Testis (tissue), 5 donors: ENCODE results near the gene TRIM37. TPM values are rescaled to one million over a fixed set of nuclear protein-coding genes. Genes with fewer than 3 reads are reported as not detected.

Experiments
- DNase-seq: peaks from one replicate; pipeline ENCODE4 v3.0.0-alpha.2; 2019
- H3K27ac ChIP-seq, 2 donors: fragments of 200-600 bp; sonication (generic); one replicate each; pipeline ENCODE4 v1.5.1; 2019
- H3K27me3 ChIP-seq: fragments of 200-600 bp; sonication (generic); one replicate; pipeline ENCODE4 v1.5.1; 2019
- H3K36me3 ChIP-seq: fragments of 200-600 bp; sonication (generic); one replicate; pipeline ENCODE4 v1.5.1; 2017; ENCODE audit warnings: low read depth; ENCODE audit errors: missing control alignments
- H3K4me1 ChIP-seq: fragments of 200-600 bp; sonication (generic); one replicate; pipeline ENCODE4 v1.5.1; 2019
- H3K4me3 ChIP-seq, 2 donors: fragments of 200-600 bp; sonication (generic); one replicate each; pipeline ENCODE4 v1.5.1; 2017 to 2019
- H3K9me3 ChIP-seq: fragments of 200-600 bp; sonication (generic); one replicate; pipeline ENCODE4 v1.5.1; 2017
- CTCF ChIP-seq, 3 experiments: fragments of 450-650 bp in 2 of 3; fragments of 200-600 bp in 1 of 3; sonication (generic) in 1 of 3; IDR thresholded peaks; one replicate each; pipeline ENCODE4 v1.5.1; 2016 to 2019; ENCODE audit warnings: antibody characterized with exemption in 3 of 3, mild to moderate bottlenecking in 2 of 3, moderate library complexity in 1 of 3
- POLR2A ChIP-seq: fragments of 450-650 bp; IDR thresholded peaks from one replicate; pipeline ENCODE4 v1.6.1; 2017; ENCODE audit warnings: antibody characterized with exemption, mild to moderate bottlenecking, moderate library complexity
- WGBS, 2 donors: methylation state at CpG; one replicate each; pipeline ENCODE4 v1.1.5; 2018; 5-methylcytosine and 5-hydroxymethylcytosine counted together
- intact Hi-C: fragments of 100-400 bp; cut with DNase I; formaldehyde crosslinking; loops from one replicate; pipeline ENCODE4 v1.15.1; 2023; ENCODE audit warnings: low total_unique reads
- long read RNA-seq, 2 donors: transcript quantifications; one replicate each; lab custom pipeline, GENCODE V29; 2026
- polyA plus RNA-seq: library from polyadenylated mRNA; stranded (reverse); fragments of 350-450 nt; fragmentation: Illumina TruSeq; extraction: RNeasy Lipid Tissue Mini Kit (QIAGEN cat#74804); gene quantifications from one replicate; pipeline ENCODE4 v1.2.3, GENCODE V29; 2014; ENCODE audit warnings: low read depth, low replicate concordance; ENCODE audit not compliant: insufficient read depth
- total RNA-seq, 2 donors: library from RNA; depleted of rRNA; stranded (reverse); fragments of >200 nt; gene quantifications; one replicate each; pipeline ENCODE4 v1.2.3, GENCODE V29; 2016

The TRIM37 gene
- 100 to 1,000 TPM in 1 of 2 donors, 10 to 100 TPM in 1; 98.5 to 119 TPM for total RNA-seq
- polyA plus RNA-seq, result 149 TPM
- long read RNA-seq, donor 1, full-length matches to known transcripts, result 12 of 12 reads
- long read RNA-seq, donor 1, partial matches to known transcripts, result 0 of 12 reads
- long read RNA-seq, donor 1, other reads (novel, unspliced or antisense), result 0 of 12 reads
- long read RNA-seq, donor 2, partial matches to known transcripts, result 0 of 3 reads
- long read RNA-seq, donor 2, other reads (novel, unspliced or antisense), result 0 of 3 reads

GRCh38 chr17:59106463-59107305 lies at the start of gene TRIM37:
TRIM37 (minus strand) TSS chr17:59106880; CDS start chr17:59106461, 419 bp downstream.
- peak; percentile 97 for DNase-seq
- intact Hi-C loops, result no loop called here
- Histone ChIP-seq H3K36me3 (no peaks in the 10 kb centered on the region), H3K9me3 (no peaks in the 10 kb centered on the region), H3K27ac (peak within 1 kb of the TSS; percentile 94 to 95), H3K4me1 (peaks cover 4% of the 10 kb centered on the region), H3K27me3 (no peaks in the 10 kb centered on the region), H3K4me3 (peak within 1 kb of the TSS; percentile 100)
- 0 to 1% methylated on average over 17 to 84 of the region's 89 CpGs for WGBS, 2 donors
- TF ChIP-seq CTCF (IDR thresholded peaks at IDR 0.05) (no peak), POLR2A (no peak)

GRCh38 chr17:59155439-59156177 lies 48.9 kb upstream of the TRIM37 start, which contains the start of gene PRR11:
PRR11 (plus strand) TSS chr17:59155746; CDS start chr17:59169753, 14,007 bp downstream.
- Histone ChIP-seq H3K36me3 (no peaks in the 10 kb centered on the region), H3K9me3 (no peaks in the 10 kb centered on the region), H3K4me1 (peaks cover 5% of the 10 kb centered on the region), H3K27ac (peak within 1 kb of the TSS; percentile 79 to 84), H3K27me3 (no peaks in the 10 kb centered on the region), H3K4me3 (peak within 1 kb of the TSS; percentile 67 to 69)
- peak; percentile 100 for DNase-seq
- TF ChIP-seq CTCF (IDR thresholded peaks at IDR 0.05) (no peak), POLR2A (no peak)
- intact Hi-C loops, result no loop called here
- 1 to 2% methylated on average over 25 of the region's 25 CpGs for whole genome bisulfite sequencing, 2 donors

- intact Hi-C loops, result no loop called here
- TF ChIP-seq POLR2A, result no peak
- H3K4me3 ChIP-seq, result peak within 1 kb of the TSS; percentile 67 to 69
- no peaks in the 10 kb centered on the region for H3K36me3 ChIP-seq
- H3K4me1 ChIP-seq, result peaks cover 5% of the 10 kb centered on the region
- 0 to 1% methylated on average over 35 to 39 of the region's 39 CpGs for WGBS, 2 donors
- H3K27ac ChIP-seq, result peak within 1 kb of the TSS; percentile 79 to 84
- no peaks in the 10 kb centered on the region for H3K9me3 ChIP-seq
- DNase-seq, result peak; percentile 97
- H3K27me3 ChIP-seq, result no peaks in the 10 kb centered on the region
These were observed 48.2 kb upstream of the TRIM37 start, which contains the start of gene SKA2 for GRCh38 chr17:59154721-59155438. SKA2 (minus strand) TSS chr17:59155186; CDS start chr17:59155163, 23 bp downstream.

GRCh38 chr17:59154292-59154720 lies 47.6 kb upstream of the TRIM37 start:
- H3K27me3 ChIP-seq, result no peaks in the 10 kb centered on the region
- H3K4me1 ChIP-seq, result peaks cover 5% of the 10 kb centered on the region
- intact Hi-C loops, result no loop called here
- H3K36me3 ChIP-seq, result no peaks in the 10 kb centered on the region
- 0 to 1% methylated on average over 25 of the region's 25 CpGs for WGBS, 2 donors
- H3K4me3 ChIP-seq, result peak overlapping the region; percentile 67 to 69
- H3K9me3 ChIP-seq, result no peaks in the 10 kb centered on the region
- DNase-seq, result peak; percentile 57
- TF ChIP-seq CTCF (IDR thresholded peaks at IDR 0.05) (no peak), POLR2A (no peak)
- H3K27ac ChIP-seq, result peak overlapping the region; percentile 79 to 84
